Measurements from ENCODE around the gene PUS3.
"Not testable (repeated sequence)": the region's sequence is repeated elsewhere in the genome, so short reads cannot be mapped to it uniquely, and the experiment has no call there.

PUS3 gene

GRCh38 chr11:125872138-125872491 lies 30.9 kb downstream of the PUS3 start:
- TF ChIP-seq FOXP2 (optimal IDR thresholded peaks at IDR 0.05; ENCODE audit: control extremely low read depth, extremely low read length, insufficient read depth) (no peak), POLR2AphosphoS5 (IDR thresholded peaks at IDR 0.05; ENCODE audit: borderline replicate concordance, low read depth, low read length) (no peak), EZH2 (IDR thresholded peaks at IDR 0.05) (no peak)
- Histone ChIP-seq H3K9ac (ENCODE audit: insufficient read length) (no peak overlapping the region), H3K27ac (no peak overlapping the region), H3K36me3 (ENCODE audit: insufficient read depth, low read length) (no peaks in the 10 kb centered on the region), H3K4me3 (no peak overlapping the region), H3K9me3 (ENCODE audit: low read depth, low read length) (no peaks in the 10 kb centered on the region)
- DNase-seq (ENCODE audit: low read depth, low spot score), result no peak

GRCh38 chr11:125871391-125872137 lies 31.4 kb downstream of the PUS3 start:
- no peak overlapping the region for H3K4me3 ChIP-seq
- DNase-seq (ENCODE audit: low read depth, low spot score), result no peak
- no peak overlapping the region for H3K9ac ChIP-seq (ENCODE audit: insufficient read length)
- H3K36me3 ChIP-seq (ENCODE audit: insufficient read depth, low read length), result no peaks in the 10 kb centered on the region
- no peak overlapping the region for H3K27ac ChIP-seq
- H3K9me3 ChIP-seq (ENCODE audit: low read depth, low read length), result no peaks in the 10 kb centered on the region
- TF ChIP-seq POLR2AphosphoS5 (IDR thresholded peaks at IDR 0.05; ENCODE audit: borderline replicate concordance, low read depth, low read length), result no peak
- no peak for TF ChIP-seq EZH2 (IDR thresholded peaks at IDR 0.05)
- TF ChIP-seq FOXP2 (optimal IDR thresholded peaks at IDR 0.05; ENCODE audit: control extremely low read depth, extremely low read length, insufficient read depth), result no peak

GRCh38 chr11:125869521-125869920 lies 33.5 kb downstream of the PUS3 start:
- no peak overlapping the region for H3K4me3 ChIP-seq
- H3K36me3 ChIP-seq (ENCODE audit: insufficient read depth, low read length), result no peaks in the 10 kb centered on the region
- TF ChIP-seq EZH2 (IDR thresholded peaks at IDR 0.05) (no peak), FOXP2 (optimal IDR thresholded peaks at IDR 0.05; ENCODE audit: control extremely low read depth, extremely low read length, insufficient read depth) (no peak), POLR2AphosphoS5 (IDR thresholded peaks at IDR 0.05; ENCODE audit: borderline replicate concordance, low read depth, low read length) (no peak)
- no peaks in the 10 kb centered on the region for H3K9me3 ChIP-seq (ENCODE audit: low read depth, low read length)
- no peak overlapping the region for H3K9ac ChIP-seq (ENCODE audit: insufficient read length)
- H3K27ac ChIP-seq, result no peak overlapping the region
- no peak for DNase-seq (ENCODE audit: low read depth, low spot score)

- H3K36me3 ChIP-seq (ENCODE audit: insufficient read depth, low read length); H3K27ac ChIP-seq; H3K9ac ChIP-seq (ENCODE audit: insufficient read length); DNase-seq (ENCODE audit: low read depth, low spot score); H3K4me3 ChIP-seq; H3K9me3 ChIP-seq (ENCODE audit: low read depth, low read length): not testable (repeated sequence)
Observed at GRCh38 chr11:125865354-125865753, 37.7 kb downstream of the PUS3 start.

GRCh38 chr11:125862786-125863185 lies 40.2 kb downstream of the PUS3 start:
- not testable (repeated sequence) for H3K36me3 ChIP-seq (ENCODE audit: insufficient read depth, low read length); H3K9me3 ChIP-seq (ENCODE audit: low read depth, low read length); H3K4me3 ChIP-seq; H3K27ac ChIP-seq; DNase-seq (ENCODE audit: low read depth, low spot score); H3K9ac ChIP-seq (ENCODE audit: insufficient read length)

GRCh38 chr11:125857670-125858069 lies 45.3 kb downstream of the PUS3 start:
- not testable (repeated sequence) for DNase-seq (ENCODE audit: low read depth, low spot score); H3K9ac ChIP-seq (ENCODE audit: insufficient read length); H3K9me3 ChIP-seq (ENCODE audit: low read depth, low read length); H3K36me3 ChIP-seq (ENCODE audit: insufficient read depth, low read length); H3K4me3 ChIP-seq; H3K27ac ChIP-seq

GRCh38 chr11:125846188-125846587 lies 56.8 kb downstream of the PUS3 start:
- Histone ChIP-seq H3K27ac (no peak overlapping the region), H3K4me3 (no peak overlapping the region), H3K9ac (ENCODE audit: insufficient read length) (no peak overlapping the region), H3K36me3 (ENCODE audit: insufficient read depth, low read length) (no peaks in the 10 kb centered on the region), H3K9me3 (ENCODE audit: low read depth, low read length) (no peaks in the 10 kb centered on the region)
- DNase-seq (ENCODE audit: low read depth, low spot score), result no peak
- TF ChIP-seq EZH2 (IDR thresholded peaks at IDR 0.05), result no peak
- no peak for TF ChIP-seq FOXP2 (optimal IDR thresholded peaks at IDR 0.05; ENCODE audit: control extremely low read depth, extremely low read length, insufficient read depth)

All from SK-N-MC (cell line).